Heart left ventricle (tissue), 13 donors: ENCODE results near the gene ZNF275.
"Not testable (repeated sequence)": the region's sequence is repeated elsewhere in the genome, so short reads cannot be mapped to it uniquely, and the experiment has no call there.

Experiments
- POLR2A ChIP-seq, 2 donors: fragments of 450-650 bp; IDR thresholded peaks; one replicate each; pipeline ENCODE4 v1.6.1; 2017; ENCODE audit warnings: antibody characterized with exemption in 2 of 2, mild to moderate bottlenecking in 2 of 2, moderate library complexity in 2 of 2
- TF ChIP-seq, protein P1 (sequence below), 12 donors: fragments of 200-600 bp; sonication (generic) in 4 of 12; IDR thresholded peaks; one replicate each; pipeline versions ENCODE4 v1.5.0 to v1.8.0; 2018 to 2022; ENCODE audit warnings: antibody characterized with exemption in 12 of 12, mild to moderate bottlenecking in 5 of 12
- donor health status: ischemic (EF 13 %, LVEDD 7.1; RV severe dilation, severe dysfunction).
- donor health status: DM: no; HTN: yes; CAD: no.
- donor health status: DM: no; HTN: no; CAD: no.
- donor health status: ischemic (EF 25% LVEDD 6.9; RV normal size, moderate dysfunction).
- donor health status: ischemic (EF 25% LVEDD 5.7; RV mildly dilated, moderate dysfunction).
- donor health status: ischemic (EF 35%, LVEDD 5.7; RV mildly dilated, moderate dysfunction).
- donor health status: nonischemic (EF 11% LVEDD 7.7; RV severe dilation, severe dysfunction).
- donor health status: DM: yes; HTN: yes; CAD: no.
- donor health status: PGD.
- donor health status: ischemic (EF 29% LVEDD 5.4; RV normal size, mild dysfunction).
- donor health status: nonischemic (EF 23%, LVEDD 6.1; RV moderate dilation, normal function).

DNA sequence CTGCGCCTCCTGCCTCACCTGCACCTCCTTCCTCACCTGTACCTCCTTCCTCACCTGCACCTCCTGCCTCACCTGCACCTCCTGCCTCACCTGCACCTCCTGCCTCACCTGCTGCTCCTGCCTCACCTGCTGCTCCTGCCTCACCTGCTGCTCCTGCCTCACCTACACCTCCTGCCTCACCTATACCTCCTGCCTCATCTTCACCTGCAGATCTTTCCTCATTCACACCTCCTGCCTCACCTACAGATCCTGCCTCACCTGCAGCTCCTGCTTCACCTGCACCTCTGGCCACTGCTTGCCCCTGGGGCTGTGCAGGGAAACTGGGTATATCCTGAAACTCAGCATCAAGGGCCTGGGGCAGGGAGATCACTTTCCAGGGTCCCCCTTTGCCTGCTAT is 13.9 kb upstream of the ZNF275 start:
- TF ChIP-seq, protein P1, sequence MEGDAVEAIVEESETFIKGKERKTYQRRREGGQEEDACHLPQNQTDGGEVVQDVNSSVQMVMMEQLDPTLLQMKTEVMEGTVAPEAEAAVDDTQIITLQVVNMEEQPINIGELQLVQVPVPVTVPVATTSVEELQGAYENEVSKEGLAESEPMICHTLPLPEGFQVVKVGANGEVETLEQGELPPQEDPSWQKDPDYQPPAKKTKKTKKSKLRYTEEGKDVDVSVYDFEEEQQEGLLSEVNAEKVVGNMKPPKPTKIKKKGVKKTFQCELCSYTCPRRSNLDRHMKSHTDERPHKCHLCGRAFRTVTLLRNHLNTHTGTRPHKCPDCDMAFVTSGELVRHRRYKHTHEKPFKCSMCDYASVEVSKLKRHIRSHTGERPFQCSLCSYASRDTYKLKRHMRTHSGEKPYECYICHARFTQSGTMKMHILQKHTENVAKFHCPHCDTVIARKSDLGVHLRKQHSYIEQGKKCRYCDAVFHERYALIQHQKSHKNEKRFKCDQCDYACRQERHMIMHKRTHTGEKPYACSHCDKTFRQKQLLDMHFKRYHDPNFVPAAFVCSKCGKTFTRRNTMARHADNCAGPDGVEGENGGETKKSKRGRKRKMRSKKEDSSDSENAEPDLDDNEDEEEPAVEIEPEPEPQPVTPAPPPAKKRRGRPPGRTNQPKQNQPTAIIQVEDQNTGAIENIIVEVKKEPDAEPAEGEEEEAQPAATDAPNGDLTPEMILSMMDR (IDR thresholded peaks at IDR 0.05), result not testable (repeated sequence)
- TF ChIP-seq POLR2A (IDR thresholded peaks at IDR 0.05), result not testable (repeated sequence)
